Measurements from ENCODE around the gene ANKS3. TPM values are rescaled to one million over a fixed set of nuclear protein-coding genes. Genes with fewer than 3 reads are reported as not detected.

ANKS3 gene
- total and polyA plus RNA-seq, 2 donors (not counting 3 experiments of a cell fraction or from before 2014, with no cell fraction given) = 13.9 to 24.0 TPM

GRCh38 chr16:4709481-4709880 is 24.6 kb downstream of the ANKS3 start:
- intact Hi-C loops (cut with micrococcal nuclease) (no loop called here), dilution Hi-C loops (cut with MboI; ENCODE audit: extremely low pct_ligation_motif_present, low sequenced_read_pairs) (no loop called here)
- TF ChIP-seq MYC (IDR thresholded peaks at IDR 0.05; ENCODE audit: low read depth, low read length) = no peak
- no peak for TF ChIP-seq POLR2A (IDR thresholded peaks at IDR 0.05; ENCODE audit: low read depth, low read length)
- no peak for TF ChIP-seq GATA2 (IDR thresholded peaks at IDR 0.05; ENCODE audit: insufficient read depth, insufficient read length, low read depth, low read length)
- no peak for TF ChIP-seq POLR2AphosphoS5 (IDR thresholded peaks at IDR 0.05; ENCODE audit: insufficient read depth, low read depth, low read length)
- TF ChIP-seq CTCF (IDR thresholded peaks at IDR 0.05; ENCODE audit: extremely low read depth in 1 of 2, insufficient read depth in 1 of 2, low read depth in 1 of 2, low read length in 2 of 2) = no peak
- no peak for TF ChIP-seq JUN (IDR thresholded peaks at IDR 0.05; ENCODE audit: borderline replicate concordance, insufficient read depth, insufficient read length, low read depth)
- peaks cover 0 to 8% of the 10 kb centered on the region in 2 experiments for H3K36me3 ChIP-seq (ENCODE audit: control insufficient read depth in 2 of 2, extremely low read depth in 1 of 2, insufficient read depth in 2 of 2, low read length in 2 of 2)
- BruUV-seq (replicated peaks) = no TSS peak
- ChIA-PET CTCF (no interaction called here), POLR2A (no interaction called here)
- no peak overlapping the region for H3K4me3 ChIP-seq (replicated peaks in 1 of 3; ENCODE audit: insufficient read depth in 1 of 3, low read depth in 1 of 3, low read length in 3 of 3)
- no peak overlapping the region for H3K27ac ChIP-seq (ENCODE audit: insufficient read depth, low read depth, low read length)
- H3K4me1 ChIP-seq (ENCODE audit: control insufficient read depth, extremely low read depth, insufficient read depth, low read length) = no peaks in the 10 kb centered on the region
- no peaks in the 10 kb centered on the region for H3K79me2 ChIP-seq (ENCODE audit: control insufficient read depth, insufficient read depth, low read length)
- H3K27me3 ChIP-seq (ENCODE audit: control insufficient read depth in 2 of 2, insufficient read depth in 2 of 2, low read length in 2 of 2) = no peaks in the 10 kb centered on the region
- H3K9ac ChIP-seq (replicated peaks; ENCODE audit: extremely low read depth, insufficient read depth, low read length) = no peak overlapping the region
- no peaks in the 10 kb centered on the region for H4K20me1 ChIP-seq (replicated peaks; ENCODE audit: control insufficient read depth, extremely low read depth, insufficient read depth, low read length)
- no peaks in the 10 kb centered on the region for H3K9me1 ChIP-seq (replicated peaks; ENCODE audit: control insufficient read depth, extremely low read depth, insufficient read depth, low read length)
- no peak for DNase-seq (ENCODE audit: low read depth, low spot score)
- no peak overlapping the region for H3K4me2 ChIP-seq (ENCODE audit: insufficient read depth, low read length)
- FAIRE-seq = peak; percentile 81
- no peak overlapping the region for H2AFZ ChIP-seq (ENCODE audit: low read depth, low read length)
- H3K9me3 ChIP-seq (replicated peaks; ENCODE audit: control insufficient read depth, insufficient read depth, low read length) = no peaks in the 10 kb centered on the region

GRCh38 chr16:4706871-4707270 is 27.2 kb downstream of the ANKS3 start:
- FAIRE-seq = no peak
- POLR2A ChIA-PET = no interaction called here
- no peak overlapping the region for H2AFZ ChIP-seq (ENCODE audit: low read depth, low read length)
- H3K27me3 ChIP-seq (ENCODE audit: control insufficient read depth in 2 of 2, insufficient read depth in 2 of 2, low read length in 2 of 2) = no peaks in the 10 kb centered on the region
- DNase-seq (ENCODE audit: low read depth, low spot score) = no peak
- intact Hi-C loops (cut with micrococcal nuclease) = no loop called here
- H3K36me3 ChIP-seq (ENCODE audit: control insufficient read depth in 2 of 2, extremely low read depth in 1 of 2, insufficient read depth in 2 of 2, low read length in 2 of 2) = peaks cover 0 to 9% of the 10 kb centered on the region in 2 experiments
- no peaks in the 10 kb centered on the region for H3K4me1 ChIP-seq (ENCODE audit: control insufficient read depth, extremely low read depth, insufficient read depth, low read length)
- no peak overlapping the region for H3K4me3 ChIP-seq (replicated peaks in 1 of 3; ENCODE audit: insufficient read depth in 1 of 3, low read depth in 1 of 3, low read length in 3 of 3)
- no peaks in the 10 kb centered on the region for H3K79me2 ChIP-seq (ENCODE audit: control insufficient read depth, insufficient read depth, low read length)
- no peaks in the 10 kb centered on the region for H4K20me1 ChIP-seq (replicated peaks; ENCODE audit: control insufficient read depth, extremely low read depth, insufficient read depth, low read length)
- dilution Hi-C loops (cut with MboI; ENCODE audit: extremely low pct_ligation_motif_present, low sequenced_read_pairs) = no loop called here
- no peak overlapping the region for H3K27ac ChIP-seq (ENCODE audit: insufficient read depth, low read depth, low read length)
- TF ChIP-seq MAX (IDR thresholded peaks at IDR 0.05; ENCODE audit: insufficient read depth, insufficient read length) (no peak), EZH2 (IDR thresholded peaks at IDR 0.05; ENCODE audit: borderline replicate concordance, low read depth, low read length, severe bottlenecking) (no peak), CTCF (IDR thresholded peaks at IDR 0.05; ENCODE audit: extremely low read depth in 1 of 2, insufficient read depth in 1 of 2, low read depth in 1 of 2, low read length in 2 of 2) (no peak), POLR2AphosphoS5 (IDR thresholded peaks at IDR 0.05; ENCODE audit: insufficient read depth, low read depth, low read length) (no peak), MYC (IDR thresholded peaks at IDR 0.05; ENCODE audit: low read depth, low read length) (no peak), FOS (IDR thresholded peaks at IDR 0.05; ENCODE audit: borderline replicate concordance, insufficient read depth, low read length) (no peak), GATA2 (IDR thresholded peaks at IDR 0.05; ENCODE audit: insufficient read depth, insufficient read length, low read depth, low read length) (no peak), POLR2A (IDR thresholded peaks at IDR 0.05; ENCODE audit: low read depth, low read length) (no peak), JUN (IDR thresholded peaks at IDR 0.05; ENCODE audit: borderline replicate concordance, insufficient read depth, insufficient read length, low read depth) (no peak)
- no peaks in the 10 kb centered on the region for H3K9me1 ChIP-seq (replicated peaks; ENCODE audit: control insufficient read depth, extremely low read depth, insufficient read depth, low read length)
- no peaks in the 10 kb centered on the region for H3K9me3 ChIP-seq (replicated peaks; ENCODE audit: control insufficient read depth, insufficient read depth, low read length)
- no TSS peak for BruUV-seq (replicated peaks)
- no peak overlapping the region for H3K9ac ChIP-seq (replicated peaks; ENCODE audit: extremely low read depth, insufficient read depth, low read length)
- CTCF ChIA-PET = interaction anchor here (0.7 to 0.8 kb wide), 2 partner anchors 12 to 378 kb away, joined by 3 read pairs; no protein-coding TSS in a partner anchor
- H3K4me2 ChIP-seq (ENCODE audit: insufficient read depth, low read length) = no peak overlapping the region
